Neural progenitor cell (in vitro differentiated cells): ENCODE measurements around the gene GSG1L. TPM values are rescaled to one million over a fixed set of nuclear protein-coding genes. Genes with fewer than 3 reads are reported as not detected.

Experiments used
- DNase-seq: peaks from one replicate; pipeline ENCODE4 v3.0.0-alpha.2; 2016; ENCODE audit warnings: low spot score
- H2AFZ ChIP-seq: fragments of 200-600 bp; sonication (generic); replicated peaks from 2 replicates; pipeline ENCODE4 v1.6.1; 2016; ENCODE audit warnings: antibody characterized with exemption
- H3F3A ChIP-seq: fragments of 200-600 bp; sonication (generic); 2 replicates; pipeline ENCODE4 v1.6.1; 2016; ENCODE audit warnings: antibody characterized with exemption, low read depth
- H3K27ac ChIP-seq: fragments of 200-600 bp; sonication (generic); 2 replicates; pipeline ENCODE4 v1.5.1; 2016; ENCODE audit warnings: mild to moderate bottlenecking
- H3K27me3 ChIP-seq: fragments of 200-600 bp; sonication (generic); 2 replicates; pipeline ENCODE4 v1.6.1; 2016; ENCODE audit warnings: mild to moderate bottlenecking, moderate library complexity
- H3K36me3 ChIP-seq: fragments of 200-600 bp; sonication (generic); 2 replicates; pipeline ENCODE4 v1.5.1; 2016
- H3K4me1 ChIP-seq: fragments of 200-600 bp; sonication (generic); 2 replicates; pipeline ENCODE4 v1.6.1; 2016; ENCODE audit warnings: mixed run types
- H3K4me2 ChIP-seq: fragments of 200-600 bp; sonication (generic); 2 replicates; pipeline ENCODE4 v1.6.1; 2016
- H3K4me3 ChIP-seq: fragments of 200-600 bp; sonication (generic); 2 replicates; pipeline ENCODE4 v1.5.1; 2016
- H3K79me2 ChIP-seq: fragments of 200-600 bp; sonication (generic); 2 replicates; pipeline ENCODE4 v1.6.1; 2016; ENCODE audit warnings: low read depth
- H3K9ac ChIP-seq: fragments of 200-600 bp; sonication (generic); 2 replicates; pipeline ENCODE4 v1.6.1; 2016
- H3K9me3 ChIP-seq: fragments of 200-600 bp; sonication (generic); 2 replicates; pipeline ENCODE4 v1.5.1; 2016; ENCODE audit warnings: low read depth
- H4K20me1 ChIP-seq: fragments of 200-600 bp; sonication (generic); 2 replicates; pipeline ENCODE4 v1.6.1; 2016; ENCODE audit warnings: low read depth
- H3K27ac Mint-ChIP-seq: 3 replicates; pipeline ENCODE4 v1.8.0; 2021; ENCODE audit warnings: mixed read lengths
- H3K27me3 Mint-ChIP-seq: 2 replicates; pipeline ENCODE4 v1.8.0; 2022; ENCODE audit warnings: low read depth, mild to moderate bottlenecking, inconsistent platforms, moderate library complexity, mixed read lengths; ENCODE audit not compliant: insufficient read depth
- H3K36me3 Mint-ChIP-seq: 3 replicates; pipeline ENCODE4 v1.8.0; 2021; ENCODE audit warnings: mixed read lengths
- H3K4me1 Mint-ChIP-seq: 3 replicates; pipeline ENCODE4 v1.8.0; 2021; ENCODE audit warnings: mixed read lengths
- H3K4me3 Mint-ChIP-seq: 3 replicates; pipeline ENCODE4 v1.8.0; 2021; ENCODE audit warnings: mild to moderate bottlenecking, moderate library complexity, mixed read lengths
- H3K9me3 Mint-ChIP-seq: 3 replicates; pipeline ENCODE4 v1.8.0; 2020; ENCODE audit warnings: mixed read lengths
- EZH2 ChIP-seq: fragments of 200-600 bp; sonication (generic); IDR thresholded peaks from 2 replicates; pipeline ENCODE4 v1.6.1; 2017; ENCODE audit warnings: antibody characterized with exemption, mild to moderate bottlenecking, moderate library complexity
- EZH2phosphoT487 ChIP-seq: fragments of 200-600 bp; sonication (generic); IDR thresholded peaks from 2 replicates; pipeline ENCODE4 v1.6.1; 2017; ENCODE audit warnings: antibody characterized with exemption
- total RNA-seq: library from RNA; depleted of rRNA; stranded (reverse); fragments of >200 nt; gene quantifications from 2 replicates; pipeline ENCODE4 v1.2.3, GENCODE V29; 2015; ENCODE audit warnings: low replicate concordance
- TF ChIP-seq, protein P1 (sequence below): fragments of 200-600 bp; sonication (generic); IDR thresholded peaks from 2 replicates; pipeline ENCODE4 v1.5.1; 2017; ENCODE audit warnings: antibody characterized with exemption, mild to moderate bottlenecking

GSG1L gene
- total RNA-seq, 1 donor from 2014 or later = not detected

DNA sequence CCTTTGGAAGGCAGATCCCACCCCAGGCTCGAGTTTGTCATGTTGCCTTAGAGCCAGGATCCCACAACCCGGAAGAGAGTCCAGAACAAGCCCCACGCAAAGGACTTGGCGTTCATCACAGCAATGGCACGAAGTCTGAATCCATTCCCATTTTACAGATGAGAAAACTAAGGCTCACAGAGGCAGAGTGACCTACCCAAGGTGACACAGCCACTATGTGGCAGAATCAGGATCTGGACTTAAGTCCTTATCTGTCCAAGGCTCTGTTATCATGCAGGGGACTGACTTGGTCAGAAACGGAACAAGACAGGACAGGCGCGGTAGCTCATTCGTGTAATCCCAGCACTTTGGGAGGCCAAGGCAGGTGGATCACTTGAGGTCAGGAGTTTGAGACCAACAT lies 86.5 kb downstream of the GSG1L start:
- no peak overlapping the region for H2AFZ ChIP-seq

DNA sequence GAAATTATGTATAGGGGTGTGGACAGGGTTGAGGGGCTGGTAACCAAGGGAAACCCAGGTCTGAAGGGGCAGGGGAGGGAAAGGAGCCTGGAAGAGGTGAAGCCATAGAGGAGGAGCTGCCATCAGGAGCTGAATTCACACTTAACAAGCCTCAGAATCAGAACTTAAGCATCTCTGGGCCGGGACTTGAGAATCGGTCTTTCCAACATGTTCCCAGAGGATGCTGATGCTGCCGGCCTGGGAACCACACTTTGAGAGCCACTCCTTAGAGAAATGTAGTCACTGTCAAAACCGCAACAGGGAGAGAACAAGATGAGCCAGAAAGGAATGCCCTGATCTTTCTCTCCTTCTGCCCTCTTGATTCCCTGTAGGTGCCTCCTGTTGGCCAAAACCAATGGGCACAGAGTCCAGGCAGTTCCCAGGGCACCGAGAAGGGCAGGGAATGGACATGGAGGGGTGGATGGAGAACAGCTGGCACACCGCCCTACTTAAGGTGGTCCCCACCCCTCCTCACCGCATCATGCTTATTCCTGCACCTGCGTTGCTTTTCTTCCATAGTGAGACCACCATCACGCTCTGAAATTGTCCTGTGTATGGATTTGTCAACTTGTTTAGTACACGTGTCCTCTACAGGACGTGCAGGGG lies 88.5 kb downstream of the GSG1L start:
- no peaks in the 10 kb centered on the region for H3K9me3 Mint-ChIP-seq
- Histone ChIP-seq H3K27me3 (peaks cover 19% of the 10 kb centered on the region), H3F3A (no peaks in the 10 kb centered on the region), H3K36me3 (no peaks in the 10 kb centered on the region), H3K4me2 (no peak overlapping the region), H3K79me2 (no peaks in the 10 kb centered on the region), H4K20me1 (no peaks in the 10 kb centered on the region), H3K4me1 (no peaks in the 10 kb centered on the region), H3K9ac (no peak overlapping the region), H3K27ac (no peak overlapping the region), H3K4me3 (no peak overlapping the region), H3K9me3 (no peaks in the 10 kb centered on the region), H2AFZ (no peak overlapping the region)
- H3K36me3 Mint-ChIP-seq = no peaks in the 10 kb centered on the region
- no peaks in the 10 kb centered on the region for H3K4me1 Mint-ChIP-seq
- H3K27ac Mint-ChIP-seq = no peak overlapping the region
- no peak overlapping the region for H3K4me3 Mint-ChIP-seq
- TF ChIP-seq, protein P1, sequence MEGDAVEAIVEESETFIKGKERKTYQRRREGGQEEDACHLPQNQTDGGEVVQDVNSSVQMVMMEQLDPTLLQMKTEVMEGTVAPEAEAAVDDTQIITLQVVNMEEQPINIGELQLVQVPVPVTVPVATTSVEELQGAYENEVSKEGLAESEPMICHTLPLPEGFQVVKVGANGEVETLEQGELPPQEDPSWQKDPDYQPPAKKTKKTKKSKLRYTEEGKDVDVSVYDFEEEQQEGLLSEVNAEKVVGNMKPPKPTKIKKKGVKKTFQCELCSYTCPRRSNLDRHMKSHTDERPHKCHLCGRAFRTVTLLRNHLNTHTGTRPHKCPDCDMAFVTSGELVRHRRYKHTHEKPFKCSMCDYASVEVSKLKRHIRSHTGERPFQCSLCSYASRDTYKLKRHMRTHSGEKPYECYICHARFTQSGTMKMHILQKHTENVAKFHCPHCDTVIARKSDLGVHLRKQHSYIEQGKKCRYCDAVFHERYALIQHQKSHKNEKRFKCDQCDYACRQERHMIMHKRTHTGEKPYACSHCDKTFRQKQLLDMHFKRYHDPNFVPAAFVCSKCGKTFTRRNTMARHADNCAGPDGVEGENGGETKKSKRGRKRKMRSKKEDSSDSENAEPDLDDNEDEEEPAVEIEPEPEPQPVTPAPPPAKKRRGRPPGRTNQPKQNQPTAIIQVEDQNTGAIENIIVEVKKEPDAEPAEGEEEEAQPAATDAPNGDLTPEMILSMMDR = no peak
- TF ChIP-seq EZH2phosphoT487 (no peak), EZH2 (no peak)
- peaks cover 7% of the 10 kb centered on the region for H3K27me3 Mint-ChIP-seq
- DNase-seq = no peak

More for the DNA sequence above, 86.5 kb downstream of the GSG1L start:
- Histone ChIP-seq H3K9me3 (no peaks in the 10 kb centered on the region), H4K20me1 (no peaks in the 10 kb centered on the region), H3K9ac (no peak overlapping the region), H3F3A (no peaks in the 10 kb centered on the region), H3K27ac (no peak overlapping the region), H3K4me1 (no peaks in the 10 kb centered on the region), H3K79me2 (no peaks in the 10 kb centered on the region), H3K4me2 (no peak overlapping the region), H3K4me3 (no peak overlapping the region), H3K36me3 (no peaks in the 10 kb centered on the region), H3K27me3 (peaks cover 11% of the 10 kb centered on the region)
- no peaks in the 10 kb centered on the region for H3K36me3 Mint-ChIP-seq
- TF ChIP-seq, protein P1 = no peak
- TF ChIP-seq EZH2phosphoT487 (no peak), EZH2 (no peak)
- H3K4me3 Mint-ChIP-seq = no peak overlapping the region
- DNase-seq = no peak
- H3K4me1 Mint-ChIP-seq = no peaks in the 10 kb centered on the region
- H3K27ac Mint-ChIP-seq = no peak overlapping the region
- no peaks in the 10 kb centered on the region for H3K9me3 Mint-ChIP-seq
- peaks cover 9% of the 10 kb centered on the region for H3K27me3 Mint-ChIP-seq

DNA sequence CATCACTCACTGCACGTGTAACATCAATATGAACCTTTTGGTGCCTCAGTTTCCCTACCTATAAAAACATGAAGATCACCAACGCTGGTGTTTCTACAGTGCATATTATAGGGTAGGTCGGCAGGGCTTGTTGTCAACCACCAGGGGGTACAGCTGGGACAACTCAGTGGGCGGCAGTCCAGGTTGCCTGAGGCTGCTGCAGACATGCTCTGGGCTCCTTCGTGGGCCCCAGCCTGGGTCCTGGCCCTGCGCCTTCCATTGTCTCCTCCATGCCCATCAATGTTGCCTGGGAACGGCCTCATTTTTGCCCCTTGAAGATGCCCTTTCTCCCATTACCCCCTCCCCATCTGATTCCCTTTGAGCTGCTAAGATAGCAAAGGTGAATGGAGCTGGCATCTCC lies 89.8 kb downstream of the GSG1L start:
- H3K9ac ChIP-seq = no peak overlapping the region
- no peak overlapping the region for H3K4me3 Mint-ChIP-seq
- H3F3A ChIP-seq = no peaks in the 10 kb centered on the region
- H4K20me1 ChIP-seq = no peaks in the 10 kb centered on the region
- TF ChIP-seq, protein P1 = peak; percentile 17
- no peak for TF ChIP-seq EZH2phosphoT487
- DNase-seq = no peak
- H3K79me2 ChIP-seq = no peaks in the 10 kb centered on the region
- H3K9me3 Mint-ChIP-seq = no peaks in the 10 kb centered on the region
- H3K36me3 ChIP-seq = no peaks in the 10 kb centered on the region
- no peaks in the 10 kb centered on the region for H3K4me1 Mint-ChIP-seq
- H3K27ac Mint-ChIP-seq = no peak overlapping the region
- no peaks in the 10 kb centered on the region for H3K9me3 ChIP-seq
- H3K27ac ChIP-seq = no peak overlapping the region
- no peak overlapping the region for H2AFZ ChIP-seq
- H3K4me3 ChIP-seq = no peak overlapping the region
- no peak overlapping the region for H3K4me2 ChIP-seq
- peaks cover 19% of the 10 kb centered on the region for H3K27me3 ChIP-seq
- no peaks in the 10 kb centered on the region for H3K4me1 ChIP-seq
- peaks cover 7% of the 10 kb centered on the region for H3K27me3 Mint-ChIP-seq
- no peaks in the 10 kb centered on the region for H3K36me3 Mint-ChIP-seq
